ENCODE results near the gene FILIP1L. TPM values are rescaled to one million over a fixed set of nuclear protein-coding genes. Genes with fewer than 3 reads are reported as not detected.

Gene FILIP1L
- total RNA-seq, 4 donors from 2014 or later: 28.3 to 56.3 (median 43.2) TPM

GRCh38 chr3:99945328-99945995 lies 168.8 kb downstream of the FILIP1L start:
- TF ChIP-seq CTCF (IDR thresholded peaks at IDR 0.05; ENCODE audit: low read depth): no peak

- no peak for TF ChIP-seq CTCF (IDR thresholded peaks at IDR 0.05; ENCODE audit: low read depth)
These were observed 170.2 kb downstream of the FILIP1L start for GRCh38 chr3:99943931-99944761.

GRCh38 chr3:99941211-99941610 lies 173.1 kb downstream of the FILIP1L start:
- no peak for TF ChIP-seq CTCF (IDR thresholded peaks at IDR 0.05; ENCODE audit: low read depth)

GRCh38 chr3:99940350-99940749 lies 174.0 kb downstream of the FILIP1L start:
- no peak for TF ChIP-seq CTCF (IDR thresholded peaks at IDR 0.05; ENCODE audit: low read depth)

GRCh38 chr3:99939876-99940275 lies 174.4 kb downstream of the FILIP1L start:
- no peak for TF ChIP-seq CTCF (IDR thresholded peaks at IDR 0.05; ENCODE audit: low read depth)

GRCh38 chr3:99938270-99938911 lies 175.9 kb downstream of the FILIP1L start:
- no peak for TF ChIP-seq CTCF (IDR thresholded peaks at IDR 0.05; ENCODE audit: low read depth)

All from subcutaneous adipose tissue (tissue), 4 donors.